H1 (cell line): ENCODE results near the gene SRGAP3. TPM values are rescaled to one million over a fixed set of nuclear protein-coding genes. Genes with fewer than 3 reads are reported as not detected.

Experiments used
- CTCF ChIA-PET: fragments of 300-600 bp; sonication (Branson Sonifier 250); formaldehyde crosslinking; loops from one replicate; lab custom pipeline; 2021; ENCODE audit not compliant: partially characterized antibody; lab: Charles Lee
- POLR2A ChIA-PET: fragments of 300-600 bp; sonication (Branson Sonifier 250); formaldehyde crosslinking; loops from one replicate; lab custom pipeline; 2021; ENCODE audit warnings: inconsistent platforms; ENCODE audit not compliant: partially characterized antibody; lab: Charles Lee
- DNase-seq, 2 experiments: peaks; one replicate each; pipeline versions ENCODE4 v3.0.0 to v3.0.0-alpha.2; 2010 to 2022; ENCODE audit warnings: low spot score in 2 of 2, low read depth in 1 of 2, mixed read lengths in 1 of 2
- FAIRE-seq: peaks from 2 replicates; lab custom pipeline; 2011; peaks lifted over from hg19 to GRCh38; lab: Jason Lieb, UNC
- H2AFZ ChIP-seq: 2 replicates; pipeline ENCODE4 v1.8.1; 2012; ENCODE audit warnings: low read length, inconsistent platforms
- H2AK5ac ChIP-seq: 2 replicates; pipeline ENCODE4 v1.6.1; 2013; ENCODE audit warnings: low read depth, low read length
- H2BK120ac ChIP-seq: replicated peaks from 2 replicates; pipeline ENCODE3; 2013; ENCODE audit warnings: low read depth, low read length, inconsistent platforms
- H2BK12ac ChIP-seq: 2 replicates; pipeline ENCODE4 v1.6.1; 2013; ENCODE audit warnings: low read depth, low read length
- H2BK15ac ChIP-seq: 2 replicates; pipeline ENCODE4 v1.6.1; 2013; ENCODE audit warnings: low read length
- H2BK20ac ChIP-seq: 2 replicates; pipeline ENCODE4 v1.6.1; 2013; ENCODE audit warnings: low read length
- H2BK5ac ChIP-seq: 2 replicates; pipeline ENCODE4 v1.6.1; 2013; ENCODE audit warnings: low read depth, low read length
- H3K14ac ChIP-seq: 2 replicates; pipeline ENCODE4 v1.6.1; 2013; ENCODE audit warnings: inconsistent platforms; ENCODE audit not compliant: insufficient read length
- H3K18ac ChIP-seq: 2 replicates; pipeline ENCODE4 v1.6.1; 2013; ENCODE audit warnings: low read length; ENCODE audit errors: extremely low read depth
- H3K23ac ChIP-seq: 2 replicates; pipeline ENCODE4 v1.6.1; 2013; ENCODE audit warnings: inconsistent platforms; ENCODE audit not compliant: insufficient read length
- H3K23me2 ChIP-seq: 2 replicates; pipeline ENCODE4 v1.6.1; 2013; ENCODE audit warnings: low read depth, low read length
- H3K27ac ChIP-seq: 2 replicates; pipeline ENCODE4 v1.6.1; 2011; ENCODE audit warnings: low read depth, low read length, inconsistent platforms
- H3K27me3 ChIP-seq, 4 experiments: replicated peaks in 1 of 4; 1 replicate in 1 of 4; 2 replicates in 3 of 4; pipeline versions ENCODE4 v1.6.1 to v1.8.1; 2011 to 2013; ENCODE audit warnings: low read length in 3 of 4, mild to moderate bottlenecking in 3 of 4, inconsistent platforms in 2 of 4, mixed read lengths in 2 of 4, moderate library complexity in 1 of 4; ENCODE audit not compliant: control insufficient read depth in 3 of 4, insufficient read depth in 3 of 4; ENCODE audit errors: extremely low read depth in 1 of 4
- H3K36me3 ChIP-seq, 4 experiments: 2 replicates each; pipeline versions ENCODE4 v1.6.1 to v1.8.1; 2011 to 2013; ENCODE audit warnings: mild to moderate bottlenecking in 4 of 4, low read length in 3 of 4, moderate library complexity in 2 of 4, control low read depth in 1 of 4, inconsistent platforms in 1 of 4; ENCODE audit not compliant: insufficient read depth in 4 of 4, control insufficient read depth in 2 of 4
- H3K4ac ChIP-seq: replicated peaks from 2 replicates; pipeline ENCODE3; 2013; ENCODE audit warnings: low read length, low read depth, mixed read lengths, inconsistent platforms; ENCODE audit not compliant: insufficient read length
- H3K4me1 ChIP-seq, 4 experiments: replicated peaks in 1 of 4; 1 replicate in 1 of 4; 2 replicates in 3 of 4; pipeline versions ENCODE4 v1.6.1 to v1.8.1; 2011 to 2013; ENCODE audit warnings: low read length in 3 of 4, inconsistent platforms in 2 of 4, mixed read lengths in 1 of 4; ENCODE audit not compliant: insufficient read depth in 4 of 4, control insufficient read depth in 3 of 4
- H3K4me2 ChIP-seq, 2 experiments: 2 replicates each; pipeline versions ENCODE4 v1.6.1 to v1.8.1; 2011 to 2013; ENCODE audit warnings: low read depth in 2 of 2, low read length in 2 of 2, control low read depth in 1 of 2, inconsistent platforms in 1 of 2, mild to moderate bottlenecking in 1 of 2; ENCODE audit not compliant: insufficient read depth in 1 of 2
- H3K4me3 ChIP-seq, 4 experiments: fragments of 200-600, 300-600 bp in 1 of 4; sonication (generic), shearing (Covaris generic), sonication (Bioruptor Twin) in 1 of 4; 2 replicates each; pipeline versions ENCODE4 v1.5.1 to v1.8.1; 2011 to 2016; ENCODE audit warnings: low read length in 4 of 4, low read depth in 3 of 4, control low read depth in 2 of 4, inconsistent platforms in 2 of 4, mild to moderate bottlenecking in 2 of 4, mixed read lengths in 1 of 4, moderate library complexity in 1 of 4; ENCODE audit not compliant: insufficient read depth in 2 of 4; ENCODE audit errors: extremely low read depth in 1 of 4
- H3K56ac ChIP-seq: replicated peaks from 2 replicates; pipeline ENCODE3; 2013; ENCODE audit warnings: low read depth, mild to moderate bottlenecking, mixed read lengths, low read length, inconsistent platforms; ENCODE audit not compliant: insufficient read length
- H3K79me1 ChIP-seq: 2 replicates; pipeline ENCODE4 v1.6.1; 2013; ENCODE audit warnings: low read depth, low read length, control low read depth
- H3K79me2 ChIP-seq, 2 experiments: 2 replicates each; pipeline versions ENCODE4 v1.6.1 to v1.8.1; 2012 to 2013; ENCODE audit warnings: low read length in 2 of 2, mild to moderate bottlenecking in 2 of 2, inconsistent platforms in 1 of 2; ENCODE audit not compliant: insufficient read depth in 2 of 2, control insufficient read depth in 1 of 2
- H3K9ac ChIP-seq, 4 experiments: replicated peaks in 1 of 4; 1 replicate in 1 of 4; 2 replicates in 3 of 4; pipeline versions ENCODE4 v1.6.1 to v1.8.1; 2011 to 2013; ENCODE audit warnings: low read depth in 3 of 4, low read length in 3 of 4, control low read depth in 2 of 4, mild to moderate bottlenecking in 2 of 4, moderate library complexity in 2 of 4, inconsistent platforms in 1 of 4; ENCODE audit errors: extremely low read depth in 1 of 4
- H3K9me3 ChIP-seq, 2 experiments: 2 replicates each; pipeline versions ENCODE4 v1.6.1 to v1.8.1; 2012 to 2013; ENCODE audit warnings: mild to moderate bottlenecking in 2 of 2, moderate library complexity in 2 of 2, control low read depth in 1 of 2, inconsistent platforms in 1 of 2, low read depth in 1 of 2, low read length in 1 of 2, mixed read lengths in 1 of 2; ENCODE audit not compliant: insufficient read depth in 2 of 2
- H4K20me1 ChIP-seq, 2 experiments: replicated peaks in 1 of 2; 2 replicates each; pipeline versions ENCODE3 to v1.8.1; 2011 to 2013; ENCODE audit warnings: inconsistent platforms in 2 of 2, low read length in 2 of 2, mild to moderate bottlenecking in 1 of 2; ENCODE audit not compliant: insufficient read depth in 2 of 2, control insufficient read depth in 1 of 2
- H4K5ac ChIP-seq: 2 replicates; pipeline ENCODE4 v1.6.1; 2013; ENCODE audit warnings: low read length, low read depth, mixed read lengths, inconsistent platforms; ENCODE audit not compliant: insufficient read length
- H4K8ac ChIP-seq: 2 replicates; pipeline ENCODE4 v1.8.0; 2013; ENCODE audit warnings: mild to moderate bottlenecking, moderate library complexity, low read length, inconsistent platforms; ENCODE audit not compliant: insufficient read depth; ENCODE audit errors: extremely low read depth
- H4K91ac ChIP-seq: replicated peaks from 2 replicates; pipeline ENCODE3; 2013; ENCODE audit warnings: low read length, mixed read lengths, inconsistent platforms; ENCODE audit not compliant: insufficient read length
- E2F6 ChIP-seq: IDR thresholded peaks from 2 replicates; pipeline ENCODE4 v1.6.1; 2012; ENCODE audit warnings: inconsistent platforms
- GTF2F1 ChIP-seq: IDR thresholded peaks from 2 replicates; pipeline ENCODE4 v1.6.1; 2012; ENCODE audit warnings: low read depth, low read length, improper control_type of control experiment, borderline replicate concordance
- HDAC6 ChIP-seq: IDR thresholded peaks from one replicate; pipeline ENCODE4 v1.7.1; 2012; ENCODE audit warnings: low read depth, mild to moderate bottlenecking, inconsistent platforms, low read length, moderate library complexity
- JUN ChIP-seq: IDR thresholded peaks from 2 replicates; pipeline ENCODE4 v1.6.1; 2011; ENCODE audit warnings: low read depth, mild to moderate bottlenecking, improper control_type of control experiment, low read length
- NRF1 ChIP-seq: IDR thresholded peaks from 2 replicates; pipeline ENCODE4 v1.6.1; 2011; ENCODE audit warnings: mild to moderate bottlenecking, low read depth, low read length, improper control_type of control experiment
- POU5F1 ChIP-seq: IDR thresholded peaks from 2 replicates; pipeline ENCODE4 v1.6.1; 2011; ENCODE audit warnings: low read depth, mild to moderate bottlenecking, low read length, moderate library complexity
- RNF2 ChIP-seq: fragments of 200-900, 300-1000 bp; sonication (generic); IDR thresholded peaks from 2 replicates; pipeline ENCODE4 v1.7.1; 2016; ENCODE audit warnings: borderline replicate concordance, low read depth, mild to moderate bottlenecking, antibody characterized with exemption, low read length; ENCODE audit not compliant: poor library complexity, severe bottlenecking; ENCODE audit errors: missing control alignments
- SIN3A ChIP-seq, 2 experiments: IDR thresholded peaks in 1 of 2; conservative IDR thresholded peaks in 1 of 2; 2 replicates each; pipeline ENCODE4 v1.6.1; 2011 to 2012; ENCODE audit warnings: low read length in 2 of 2, improper control_type of control experiment in 1 of 2, low read depth in 1 of 2, mild to moderate bottlenecking in 1 of 2
- SP2 ChIP-seq: IDR thresholded peaks from 2 replicates; pipeline ENCODE4 v1.6.1; 2012; ENCODE audit warnings: mild to moderate bottlenecking, low read length, inconsistent platforms
- SP4 ChIP-seq: IDR thresholded peaks from 2 replicates; pipeline ENCODE4 v1.6.1; 2012; ENCODE audit warnings: low read length, inconsistent platforms
- TBP ChIP-seq: IDR thresholded peaks from 2 replicates; pipeline ENCODE4 v1.6.1; 2011; ENCODE audit warnings: low read depth, low read length, improper control_type of control experiment
- YY1 ChIP-seq: IDR thresholded peaks from 2 replicates; pipeline ENCODE4 v1.6.1; 2011; ENCODE audit warnings: low read depth, mild to moderate bottlenecking, low read length
- WGBS, 2 experiments: shearing (Covaris generic) in 1 of 2; methylation state at CpG; one replicate each; pipeline versions ENCODE4 v1.1.6 to v1.1.7; 2013 to 2015; ENCODE audit warnings: low lambda C conversion rate in 2 of 2, mixed read lengths in 2 of 2, inconsistent platforms in 1 of 2, low coverage in 1 of 2, missing lambda C conversion rate in 1 of 2; ENCODE audit not compliant: insufficient replicate concordance in 2 of 2, insufficient coverage in 1 of 2, insufficient read length in 1 of 2; ENCODE audit errors: extremely low coverage in 1 of 2, missing lambda C conversion rate in 1 of 2; 5-methylcytosine and 5-hydroxymethylcytosine counted together
- polyA plus RNA-seq, 7 experiments: library from polyadenylated mRNA; depleted of rRNA in 3 of 7; stranded (reverse) in 5 of 7; unstranded in 2 of 7; fragments of >200 nt in 5 of 7; fragments of 200-250 nt in 2 of 7; gene quantifications; 1 replicate in 5 of 7; 2 replicates in 1 of 7; 4 replicates in 1 of 7; pipeline versions ENCODE4 v1.2.1 to v1.2.3, GENCODE V29; 2011 to 2013; ENCODE audit warnings: missing spikeins in 2 of 7, mixed read lengths in 2 of 7
- total RNA-seq: library from RNA; stranded (reverse); fragmentation: NEBNext Ultra II Directional; extraction: Animal tissue kit (Norgen Biotek cat#: 25700); gene quantifications from 2 replicates; pipeline ENCODE4 v1.2.1, GENCODE V29; 2021

Gene SRGAP3
- total and polyA plus RNA-seq, 2 of the 8 experiments (the other 6 are each of a cell fraction or from before 2014, with no cell fraction given) = 5.8 to 11.4 TPM

- Histone ChIP-seq H3K79me2 (no peaks in the 10 kb centered on the region), H3K79me1 (no peaks in the 10 kb centered on the region; the same call in 1 of the 2 replicates), H2BK12ac (no peak overlapping the region), H3K4me1 (no peaks in the 10 kb centered on the region), H3K27ac (no peak overlapping the region), H3K4me3 (no peak overlapping the region), H3K9me3 (no peaks in the 10 kb centered on the region), H2AK5ac (no peak overlapping the region), H3K56ac (no peak overlapping the region), H3K23ac (no peak overlapping the region), H2BK15ac (no peak overlapping the region)
- 83% methylated on average over 5 of the region's 5 CpGs; no CpG with 5 or more reads in 1 of the 2 experiments for WGBS, 2 experiments
- TF ChIP-seq NRF1 (no peak), SP4 (no peak), GTF2F1 (no peak), JUN (no peak), RNF2 (no peak), SIN3A (conservative IDR thresholded peaks at IDR 0.05 in 1 of 2, IDR thresholded peaks at IDR 0.05 in 1 of 2; ENCODE audit: low read depth in 1 of 2, low read length in 2 of 2) (no peak), YY1 (no peak), SP2 (no peak), HDAC6 (no peak), TBP (no peak), E2F6 (no peak), POU5F1 (no peak)
- TF ChIP-seq, all 59 proteins: peak for 0
- H4K91ac ChIP-seq = no peak overlapping the region
- no peak for FAIRE-seq
- H2BK20ac ChIP-seq = no peak overlapping the region
- H3K4me2 ChIP-seq = no peak overlapping the region
- H4K8ac ChIP-seq = no peak overlapping the region
- H3K23me2 ChIP-seq = no peaks in the 10 kb centered on the region
- no peak overlapping the region for H2BK5ac ChIP-seq
- H3K27me3 ChIP-seq = no peaks in the 10 kb centered on the region
- no peak overlapping the region for H2BK120ac ChIP-seq
- no peak overlapping the region for H4K5ac ChIP-seq
- H4K20me1 ChIP-seq = no peaks in the 10 kb centered on the region
- no peak overlapping the region for H3K4ac ChIP-seq
- no peak overlapping the region for H3K9ac ChIP-seq
- H3K18ac ChIP-seq = no peak overlapping the region
- H3K14ac ChIP-seq = no peak overlapping the region
- no peak overlapping the region for H2AFZ ChIP-seq
- no peaks in the 10 kb centered on the region for H3K36me3 ChIP-seq
- DNase-seq = no peak
- POLR2A ChIA-PET = no interaction called here
- CTCF ChIA-PET = interaction anchor here (0.7 to 1.2 kb wide), 3 partner anchors 9 to 43 kb away, joined by 3 read pairs; no protein-coding TSS in a partner anchor
Measured at GRCh38 chr3:9238276-9238675, 11.2 kb downstream of the SRGAP3 start.
